WTC11 (cell line): ENCODE measurements around the gene PDYN. TPM values are rescaled to one million over a fixed set of nuclear protein-coding genes. Genes with fewer than 3 reads are reported as not detected.

Experiments used
- ATAC-seq: fragments of 200-7000 bp; cut with Tn5 transposase; 2 replicates; pipeline ENCODE4 v1.10.0; 2021; ENCODE audit warnings: mild to moderate bottlenecking, moderate library complexity
- CTCF ChIA-PET: fragments of 300-600 bp; sonication (Branson Sonifier 250); formaldehyde crosslinking; loops from one replicate; lab custom pipeline; 2021; ENCODE audit warnings: antibody characterized with exemption; lab: Charles Lee
- POLR2A ChIA-PET: fragments of 350-600 bp; sonication (Branson Sonifier 250); formaldehyde crosslinking; loops from one replicate; lab custom pipeline; 2021; ENCODE audit warnings: antibody characterized with exemption; lab: Charles Lee
- DNase-seq: peaks from one replicate; pipeline ENCODE4 v3.0.0; 2021; ENCODE audit warnings: low spot score
- H3K27ac Mint-ChIP-seq: 2 replicates; pipeline ENCODE4 v1.8.0; 2021; ENCODE audit warnings: mixed read lengths
- H3K27me3 Mint-ChIP-seq: 2 replicates; pipeline ENCODE4 v1.8.0; 2021; ENCODE audit warnings: low read depth, mild to moderate bottlenecking, moderate library complexity, mixed read lengths
- H3K36me3 Mint-ChIP-seq: 2 replicates; pipeline ENCODE4 v1.8.0; 2021; ENCODE audit warnings: mixed read lengths
- H3K4me1 Mint-ChIP-seq: 2 replicates; pipeline ENCODE4 v1.8.0; 2022; ENCODE audit warnings: mixed read lengths
- H3K4me3 Mint-ChIP-seq: 2 replicates; pipeline ENCODE4 v1.8.0; 2021; ENCODE audit warnings: mild to moderate bottlenecking, moderate library complexity, mixed read lengths
- H3K9me3 Mint-ChIP-seq: 2 replicates; pipeline ENCODE4 v1.8.0; 2021; ENCODE audit warnings: mixed read lengths
- CTCF ChIP-seq: fragments of 200-600 bp; IDR thresholded peaks from 2 replicates; pipeline ENCODE4 v1.8.0; 2022; ENCODE audit warnings: antibody characterized with exemption
- FOXP1 ChIP-seq: sonication (generic); formaldehyde crosslinking; IDR thresholded peaks from 2 replicates; pipeline ENCODE4 v1.8.0; 2022; ENCODE audit warnings: missing genetic modification reagents, mild to moderate bottlenecking, moderate library complexity, borderline replicate concordance
- GABPB1 ChIP-seq: sonication (generic); formaldehyde crosslinking; IDR thresholded peaks from 2 replicates; pipeline ENCODE4 v1.8.1; 2023; ENCODE audit warnings: mild to moderate bottlenecking, missing genetic modification reagents
- GTF2I ChIP-seq: fragments of 250-450 bp; sonication (Bioruptor Pico); conservative IDR thresholded peaks from 2 replicates; pipeline ENCODE4 v1.4.0; 2021; ENCODE audit warnings: mild to moderate bottlenecking
- HMGXB4 ChIP-seq: sonication (generic); formaldehyde crosslinking; IDR thresholded peaks from 2 replicates; pipeline ENCODE4 v1.8.1; 2023; ENCODE audit warnings: mild to moderate bottlenecking, moderate library complexity, missing genetic modification reagents
- JUN ChIP-seq: sonication (generic); formaldehyde crosslinking; IDR thresholded peaks from 2 replicates; pipeline ENCODE4 v1.8.0; 2023; ENCODE audit warnings: mild to moderate bottlenecking, missing genetic modification reagents
- MLX ChIP-seq: sonication (generic); formaldehyde crosslinking; IDR thresholded peaks from 2 replicates; pipeline ENCODE4 v1.8.1; 2023; ENCODE audit warnings: mild to moderate bottlenecking, missing genetic modification reagents, moderate library complexity
- MYBL2 ChIP-seq: sonication (generic); formaldehyde crosslinking; IDR thresholded peaks from 2 replicates; pipeline ENCODE4 v1.8.1; 2023; ENCODE audit warnings: mild to moderate bottlenecking, moderate library complexity, missing genetic modification reagents
- OVOL2 ChIP-seq: fragments of 250-450 bp; sonication (Bioruptor Pico); IDR thresholded peaks from 2 replicates; pipeline ENCODE4 v1.9.0; 2021; ENCODE audit warnings: mild to moderate bottlenecking, borderline replicate concordance
- PREB ChIP-seq: sonication (generic); formaldehyde crosslinking; IDR thresholded peaks from 2 replicates; pipeline ENCODE4 v1.8.1; 2022; ENCODE audit warnings: mild to moderate bottlenecking, missing genetic modification reagents, moderate library complexity, borderline replicate concordance
- SMAD3 ChIP-seq: sonication (generic); formaldehyde crosslinking; IDR thresholded peaks from 2 replicates; pipeline ENCODE4 v1.8.0; 2022; ENCODE audit warnings: missing genetic modification reagents, mild to moderate bottlenecking, borderline replicate concordance
- TCF7 ChIP-seq: sonication (generic); formaldehyde crosslinking; IDR thresholded peaks from 2 replicates; pipeline ENCODE4 v1.8.0; 2022; ENCODE audit warnings: mild to moderate bottlenecking, low read depth, missing genetic modification reagents, moderate library complexity
- ZNF121 ChIP-seq: sonication (generic); formaldehyde crosslinking; IDR thresholded peaks from 2 replicates; pipeline ENCODE4 v1.8.0; 2023; ENCODE audit warnings: missing genetic modification reagents
- ZNF232 ChIP-seq: sonication (generic); formaldehyde crosslinking; IDR thresholded peaks from 2 replicates; pipeline ENCODE4 v1.8.0; 2022; ENCODE audit warnings: mild to moderate bottlenecking, missing genetic modification reagents
- ZNF263 ChIP-seq: sonication (generic); formaldehyde crosslinking; IDR thresholded peaks from 2 replicates; pipeline ENCODE4 v1.8.1; 2022; ENCODE audit warnings: low read depth, mild to moderate bottlenecking, moderate library complexity, missing genetic modification reagents
- ZNF532 ChIP-seq: fragments of 250-450 bp; sonication (Bioruptor Pico); IDR thresholded peaks from 2 replicates; pipeline ENCODE4 v1.9.0; 2021; ENCODE audit warnings: mild to moderate bottlenecking, borderline replicate concordance
- ZNF671 ChIP-seq: fragments of 250-450 bp; sonication (Bioruptor Pico); IDR thresholded peaks from 2 replicates; pipeline ENCODE4 v1.8.0; 2021; ENCODE audit warnings: mild to moderate bottlenecking
- total RNA-seq: library from RNA; stranded (reverse); gene quantifications from 3 replicates; pipeline ENCODE4 v1.2.3, GENCODE V29; 2021
- TF ChIP-seq, protein P1 (sequence below): sonication (generic); formaldehyde crosslinking; IDR thresholded peaks from 2 replicates; pipeline ENCODE4 v1.8.0; 2022; ENCODE audit warnings: mild to moderate bottlenecking, missing genetic modification reagents

PDYN gene
- total RNA-seq, 1 experiment from 2014 or later, result 0.28 TPM

- no peak for DNase-seq
- no peak for ATAC-seq
- TF ChIP-seq FOXP1 (no peak), PREB (CRISPR knock-in tag) (no peak), ZNF232 (CRISPR knock-in tag) (no peak), ZNF671 (CRISPR knock-in tag) (no peak), MLX (CRISPR knock-in tag) (no peak)
- TF ChIP-seq, protein P1, sequence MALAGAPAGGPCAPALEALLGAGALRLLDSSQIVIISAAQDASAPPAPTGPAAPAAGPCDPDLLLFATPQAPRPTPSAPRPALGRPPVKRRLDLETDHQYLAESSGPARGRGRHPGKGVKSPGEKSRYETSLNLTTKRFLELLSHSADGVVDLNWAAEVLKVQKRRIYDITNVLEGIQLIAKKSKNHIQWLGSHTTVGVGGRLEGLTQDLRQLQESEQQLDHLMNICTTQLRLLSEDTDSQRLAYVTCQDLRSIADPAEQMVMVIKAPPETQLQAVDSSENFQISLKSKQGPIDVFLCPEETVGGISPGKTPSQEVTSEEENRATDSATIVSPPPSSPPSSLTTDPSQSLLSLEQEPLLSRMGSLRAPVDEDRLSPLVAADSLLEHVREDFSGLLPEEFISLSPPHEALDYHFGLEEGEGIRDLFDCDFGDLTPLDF (CRISPR knock-in tag), result no peak
- H3K36me3 Mint-ChIP-seq, result no peaks in the 10 kb centered on the region
- H3K9me3 Mint-ChIP-seq, result no peaks in the 10 kb centered on the region
- H3K27ac Mint-ChIP-seq, result no peak overlapping the region
- CTCF ChIA-PET, result interaction anchor here (1.0 kb wide), 1 partner anchor 16 kb away, joined by 4 read pairs; no protein-coding TSS in a partner anchor
- POLR2A ChIA-PET, result no interaction called here
- no peak overlapping the region for H3K4me3 Mint-ChIP-seq
- H3K27me3 Mint-ChIP-seq, result peaks cover 2% of the 10 kb centered on the region; the same call in 1 of the 2 replicates
- H3K4me1 Mint-ChIP-seq, result no peaks in the 10 kb centered on the region
These were observed 28.3 kb upstream of the PDYN start for GRCh38 chr20:2022163-2022562.

DNA sequence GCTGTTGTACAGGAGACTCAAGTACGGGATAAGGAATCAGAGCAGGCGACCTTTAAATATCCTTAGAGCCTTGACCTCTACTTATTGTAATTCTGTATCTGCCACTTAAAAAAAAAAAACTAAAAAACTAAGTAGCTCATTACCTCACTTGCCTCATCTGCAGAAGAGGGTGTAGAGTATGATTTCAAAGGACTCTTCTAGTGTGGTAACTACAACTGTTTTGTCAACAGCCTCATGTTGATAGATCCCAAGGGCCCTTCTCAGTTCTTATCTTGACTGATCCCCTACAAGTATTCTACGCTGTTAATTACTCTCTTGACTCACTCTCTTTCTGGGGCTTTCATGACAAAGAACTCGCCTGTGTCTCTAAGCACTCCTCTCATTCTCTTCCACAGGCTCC, 16.7 kb upstream of the PDYN start:
- ChIA-PET POLR2A (no interaction called here), CTCF (no interaction called here)
- Mint-ChIP-seq H3K4me1 (peaks cover 10% of the 10 kb centered on the region; the same call in 1 of the 2 replicates), H3K9me3 (no peaks in the 10 kb centered on the region), H3K27me3 (peaks cover 20% of the 10 kb centered on the region), H3K4me3 (no peak overlapping the region), H3K36me3 (no peaks in the 10 kb centered on the region), H3K27ac (no peak overlapping the region)
- DNase-seq, result no peak
- no peak for ATAC-seq
- TF ChIP-seq JUN (CRISPR knock-in tag) (no peak), ZNF532 (no peak), GABPB1 (CRISPR knock-in tag) (no peak), GTF2I (CRISPR knock-in tag) (no peak), SMAD3 (CRISPR knock-in tag) (no peak), OVOL2 (CRISPR knock-in tag) (no peak), MYBL2 (no peak)

DNA sequence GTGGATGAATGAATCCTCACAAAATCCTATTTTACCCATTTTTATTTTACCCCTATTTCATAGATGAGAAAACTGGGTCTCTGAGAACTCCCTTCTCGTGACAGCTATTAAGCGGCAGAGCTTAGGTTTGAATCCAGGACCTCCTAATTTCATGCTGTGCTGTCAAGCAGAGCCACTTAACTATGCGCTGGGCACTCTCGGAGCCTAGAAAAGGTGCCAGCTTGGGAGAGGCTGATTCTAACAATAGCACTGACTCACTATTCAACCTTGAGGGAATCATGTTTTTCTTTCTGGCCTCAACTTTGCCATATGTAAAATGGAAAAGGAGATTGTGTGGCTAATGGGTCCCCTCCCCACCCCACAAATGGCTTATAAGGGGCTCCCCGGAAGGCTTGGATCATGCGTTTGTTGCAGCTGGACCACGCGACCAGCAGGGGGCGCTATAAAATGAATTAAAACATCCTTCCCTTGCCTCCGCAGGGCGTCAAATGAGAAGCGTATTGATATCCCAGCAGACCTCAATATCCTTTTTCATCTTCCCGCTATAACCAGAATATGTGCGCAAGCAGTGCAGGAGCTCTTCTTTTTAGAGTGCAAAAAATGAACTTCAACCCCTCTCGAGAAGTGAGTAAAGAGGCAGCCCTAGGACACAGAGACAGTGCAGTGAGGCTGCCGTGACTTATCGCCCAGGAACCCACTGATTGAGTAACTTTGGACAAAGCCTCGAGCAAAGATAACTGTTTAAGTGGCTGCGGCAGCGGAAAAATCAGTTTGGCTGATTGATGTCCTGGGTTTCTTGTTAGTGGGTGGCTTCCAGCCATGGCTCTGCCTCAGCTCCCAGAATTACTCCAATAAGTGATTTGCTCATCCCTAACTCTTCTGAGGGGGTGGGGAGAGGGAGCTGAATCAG, 12.8 kb upstream of the PDYN start:
- Mint-ChIP-seq H3K4me3 (no peak overlapping the region), H3K27me3 (peaks cover 20% of the 10 kb centered on the region), H3K4me1 (peaks cover 10% of the 10 kb centered on the region; the same call in 1 of the 2 replicates), H3K36me3 (no peaks in the 10 kb centered on the region), H3K9me3 (no peaks in the 10 kb centered on the region), H3K27ac (no peak overlapping the region)
- DNase-seq (peak; percentile 61), ATAC-seq (peak; percentile 79)
- CTCF ChIA-PET, result interaction anchor here (0.8 to 3.9 kb wide), 34 partner anchors 9 to 380 kb away, joined by 3 to 31 read pairs (median 4); partner anchors contain the start of gene PDYN
- POLR2A ChIA-PET, result no interaction called here
- TF ChIP-seq CTCF (peak; percentile 95), TCF7 (CRISPR knock-in tag) (no peak), ZNF121 (CRISPR knock-in tag) (no peak), HMGXB4 (CRISPR knock-in tag) (peak; percentile 46; the same call in 1 of the 2 replicates), ZNF263 (no peak)
